Body of pancreas (tissue), 4 donors: ENCODE measurements around the gene CDK18. TPM values are rescaled to one million over a fixed set of nuclear protein-coding genes. Genes with fewer than 3 reads are reported as not detected.

Experiments
- ATAC-seq: fragments of 150-250 bp; one replicate; pipeline ENCODE4 v1.9.1; 2016
- DNase-seq, 4 donors: peaks; one replicate each; pipeline ENCODE4 v3.0.0-alpha.2; 2019
- H3K27ac ChIP-seq, 4 donors: fragments of 200-600 bp; sonication (generic); 1 replicate in 3 of 4; 2 replicates in 1 of 4; pipeline versions ENCODE4 v1.5.1 to v1.6.1; 2016 to 2019; ENCODE audit warnings: mild to moderate bottlenecking in 1 of 4, mixed read lengths in 1 of 4, moderate library complexity in 1 of 4
- H3K27me3 ChIP-seq, 2 donors: fragments of 200-600 bp; sonication (generic); one replicate each; pipeline ENCODE4 v1.6.0; 2016; ENCODE audit warnings: mild to moderate bottlenecking in 1 of 2
- H3K36me3 ChIP-seq, 2 donors: fragments of 200-600 bp; sonication (generic); replicated peaks in 1 of 2; 2 replicates each; pipeline ENCODE4 v1.5.1; 2016; ENCODE audit warnings: low read depth in 2 of 2; ENCODE audit not compliant: insufficient read depth in 1 of 2
- H3K4me1 ChIP-seq: fragments of 200-600 bp; sonication (generic); one replicate; pipeline ENCODE4 v1.6.0; 2016
- H3K4me3 ChIP-seq, 2 donors: fragments of 200-600 bp; sonication (generic); 1 replicate in 1 of 2; 2 replicates in 1 of 2; pipeline ENCODE4 v1.5.1; 2016 to 2019
- H3K9me3 ChIP-seq, 3 donors: fragments of 200-600 bp; sonication (generic); 1 replicate in 2 of 3; 2 replicates in 1 of 3; pipeline ENCODE4 v1.5.1; 2016
- POLR2A ChIP-seq, 3 donors: fragments of 450-650 bp; IDR thresholded peaks; one replicate each; pipeline ENCODE4 v1.6.1; 2016; ENCODE audit warnings: antibody characterized with exemption in 3 of 3, mild to moderate bottlenecking in 2 of 3
- WGBS, 2 donors: methylation state at CpG; one replicate each; pipeline ENCODE4 v1.1.5; 2017; 5-methylcytosine and 5-hydroxymethylcytosine counted together
- intact Hi-C: fragments of 100-400 bp; cut with DNase I; formaldehyde crosslinking; loops from one replicate; pipeline ENCODE4 v1.15.1; 2023
- total RNA-seq, 2 donors: library from RNA; depleted of rRNA; stranded (reverse); fragments of >200 nt; gene quantifications; one replicate each; pipeline ENCODE4 v1.1.0, GENCODE V29; 2016
- TF ChIP-seq, protein P1 (sequence below), 7 experiments: fragments of 450-650 bp in 4 of 7; fragments of 200-600 bp in 3 of 7; sonication (generic) in 3 of 7; IDR thresholded peaks; one replicate each; pipeline ENCODE4 v1.5.1; 2016 to 2019; ENCODE audit warnings: antibody characterized with exemption in 7 of 7

Gene CDK18
- total RNA-seq, 2 donors from 2014 or later: 28.0 to 28.7 TPM

DNA sequence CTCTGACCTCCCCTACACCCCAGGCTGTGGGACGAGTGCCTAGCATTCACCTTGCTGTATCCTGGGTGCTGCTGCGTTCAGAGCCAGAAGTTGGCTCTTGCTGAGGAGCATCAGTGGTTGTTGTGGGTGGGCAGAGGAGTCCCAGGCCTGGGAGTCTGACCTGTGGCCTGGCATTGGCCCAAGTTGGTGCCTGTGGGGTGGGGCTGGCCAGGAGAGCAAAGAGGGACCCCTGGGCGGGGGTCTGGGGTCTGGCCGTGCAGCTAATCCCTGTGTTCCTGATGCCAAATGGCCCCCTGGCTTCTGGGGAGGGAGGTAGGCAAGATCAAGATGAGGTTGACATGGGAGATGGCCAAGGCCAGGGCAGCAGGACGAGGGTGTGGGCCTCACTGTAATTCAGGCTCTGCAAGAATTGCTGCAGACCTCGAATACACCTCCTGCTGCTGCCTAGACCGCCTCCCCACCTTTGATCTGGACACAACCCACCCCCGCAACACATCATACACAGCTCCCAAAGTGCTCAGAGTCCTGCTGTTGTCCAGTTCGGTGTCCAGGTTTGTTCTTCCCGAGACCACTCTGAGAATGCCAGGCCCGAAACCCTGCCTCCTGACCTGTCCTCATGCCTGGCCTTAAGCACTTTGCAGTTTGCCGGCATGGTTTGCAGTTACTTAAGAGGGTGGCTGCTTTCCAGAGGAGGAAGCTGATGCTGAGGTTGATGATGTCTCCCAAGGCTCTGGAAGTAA lies 28.7 kb downstream of the CDK18 start:
- TF ChIP-seq POLR2A (IDR thresholded peaks at IDR 0.05): no peak
- TF ChIP-seq, protein P1, sequence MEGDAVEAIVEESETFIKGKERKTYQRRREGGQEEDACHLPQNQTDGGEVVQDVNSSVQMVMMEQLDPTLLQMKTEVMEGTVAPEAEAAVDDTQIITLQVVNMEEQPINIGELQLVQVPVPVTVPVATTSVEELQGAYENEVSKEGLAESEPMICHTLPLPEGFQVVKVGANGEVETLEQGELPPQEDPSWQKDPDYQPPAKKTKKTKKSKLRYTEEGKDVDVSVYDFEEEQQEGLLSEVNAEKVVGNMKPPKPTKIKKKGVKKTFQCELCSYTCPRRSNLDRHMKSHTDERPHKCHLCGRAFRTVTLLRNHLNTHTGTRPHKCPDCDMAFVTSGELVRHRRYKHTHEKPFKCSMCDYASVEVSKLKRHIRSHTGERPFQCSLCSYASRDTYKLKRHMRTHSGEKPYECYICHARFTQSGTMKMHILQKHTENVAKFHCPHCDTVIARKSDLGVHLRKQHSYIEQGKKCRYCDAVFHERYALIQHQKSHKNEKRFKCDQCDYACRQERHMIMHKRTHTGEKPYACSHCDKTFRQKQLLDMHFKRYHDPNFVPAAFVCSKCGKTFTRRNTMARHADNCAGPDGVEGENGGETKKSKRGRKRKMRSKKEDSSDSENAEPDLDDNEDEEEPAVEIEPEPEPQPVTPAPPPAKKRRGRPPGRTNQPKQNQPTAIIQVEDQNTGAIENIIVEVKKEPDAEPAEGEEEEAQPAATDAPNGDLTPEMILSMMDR (IDR thresholded peaks at IDR 0.05): no peak
- Histone ChIP-seq H3K36me3 (no peaks in the 10 kb centered on the region), H3K27me3 (no peaks in the 10 kb centered on the region), H3K9me3 (no peaks in the 10 kb centered on the region), H3K27ac (no peak overlapping the region), H3K4me3 (no peak overlapping the region), H3K4me1 (peaks cover 10% of the 10 kb centered on the region)
- no peak for ATAC-seq
- intact Hi-C loops: loop anchor here (5.0 kb wide), 1 partner anchor 119 kb away; no protein-coding TSS in a partner anchor
- 86 to 90% methylated on average over 11 to 12 of the region's 12 CpGs for WGBS, 2 donors
- no peak for DNase-seq

DNA sequence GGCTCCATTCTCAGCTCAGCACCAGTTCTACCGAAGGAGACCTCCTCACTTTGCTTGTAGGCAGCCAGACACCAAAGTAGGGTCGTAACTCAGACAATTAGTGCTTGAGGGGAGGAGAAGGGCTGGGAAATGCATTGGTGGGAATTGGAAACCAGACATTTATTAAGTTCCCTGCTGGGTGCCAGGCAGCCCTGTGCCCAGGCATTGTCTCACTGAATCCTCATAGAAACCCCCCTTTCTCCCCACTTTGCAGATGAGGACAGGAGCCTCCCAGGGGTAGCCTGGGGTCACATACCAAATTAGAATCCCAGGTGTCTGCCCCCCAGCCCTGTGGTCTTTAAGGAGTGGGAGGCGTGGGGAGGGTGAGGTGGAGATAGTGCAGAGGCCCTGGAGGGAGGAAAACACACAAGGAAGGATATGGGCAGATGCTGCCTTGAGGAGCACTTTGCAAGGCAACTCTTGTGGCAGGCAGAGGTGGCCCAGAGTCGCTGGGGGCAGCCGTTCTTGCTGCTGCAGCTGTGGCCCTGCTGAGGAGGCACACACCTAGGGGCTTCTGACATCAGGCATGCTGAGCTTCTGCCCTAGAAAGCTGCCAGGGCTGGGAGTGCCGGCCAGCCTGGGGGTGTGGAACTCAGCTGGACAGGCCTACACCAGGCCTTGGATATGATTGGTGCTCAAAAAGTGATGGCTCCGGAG lies 29.4 kb downstream of the CDK18 start:
- DNase-seq: no peak
- Histone ChIP-seq H3K36me3 (no peaks in the 10 kb centered on the region), H3K9me3 (no peaks in the 10 kb centered on the region), H3K4me3 (no peak overlapping the region), H3K4me1 (peaks cover 6% of the 10 kb centered on the region), H3K27ac (no peak overlapping the region), H3K27me3 (no peaks in the 10 kb centered on the region)
- ATAC-seq: no peak
- intact Hi-C loops: loop anchor here (5.0 kb wide), 1 partner anchor 118 kb away; no protein-coding TSS in a partner anchor
- TF ChIP-seq, protein P1 (IDR thresholded peaks at IDR 0.05): no peak
- TF ChIP-seq POLR2A (IDR thresholded peaks at IDR 0.05): no peak
- 74 to 85% methylated on average over 6 to 7 of the region's 7 CpGs for WGBS, 2 donors

DNA sequence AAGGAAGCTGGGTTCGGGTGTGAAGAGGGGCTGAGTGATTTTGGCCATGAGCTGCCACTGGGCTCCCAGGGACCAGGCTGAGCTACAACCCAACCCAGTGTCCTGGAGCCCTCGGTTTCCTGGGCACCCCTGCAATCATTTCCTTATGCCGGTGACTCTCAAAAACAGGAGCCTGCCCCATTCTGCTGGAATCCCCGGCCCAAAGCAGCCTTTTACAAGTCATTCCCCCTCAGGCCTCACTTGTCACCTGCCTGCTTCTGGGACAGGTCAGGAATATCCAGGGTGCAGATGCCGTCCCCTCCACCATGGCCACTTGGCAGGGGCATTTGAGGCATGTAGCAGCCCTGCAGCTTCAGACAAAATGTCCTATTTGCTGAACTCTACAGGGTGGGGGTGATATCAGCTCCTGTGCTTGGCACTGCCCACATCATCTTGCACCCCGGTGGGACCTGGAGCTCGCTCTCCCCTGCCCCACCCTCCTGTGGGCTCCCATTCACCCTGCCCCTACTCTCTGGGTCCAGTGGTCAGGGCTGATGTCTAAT lies 30.0 kb downstream of the CDK18 start:
- intact Hi-C loops: loop anchor here (5.0 kb wide), 1 partner anchor 118 kb away; no protein-coding TSS in a partner anchor
- TF ChIP-seq, protein P1 (IDR thresholded peaks at IDR 0.05): no peak
- TF ChIP-seq POLR2A (IDR thresholded peaks at IDR 0.05): no peak

DNA sequence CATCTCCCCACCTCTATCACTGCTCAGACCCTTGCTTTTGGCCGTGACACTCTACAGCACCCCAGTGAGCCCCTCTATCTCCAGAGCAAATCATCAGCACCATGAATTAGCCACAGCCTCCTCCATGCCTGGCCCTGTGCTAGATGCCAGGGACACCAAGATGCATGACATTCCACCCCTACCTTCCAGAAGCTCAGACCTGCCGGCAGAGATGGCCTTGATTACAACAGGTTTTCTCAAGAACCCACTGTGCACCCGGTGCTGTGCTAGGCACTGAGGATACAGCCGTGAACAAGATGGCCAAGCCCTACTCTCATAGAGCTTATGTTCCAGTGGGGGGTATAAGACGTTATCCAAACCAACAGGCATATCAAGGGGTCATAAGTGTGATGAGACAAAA lies 30.6 kb downstream of the CDK18 start:
- DNase-seq (no peak), ATAC-seq (no peak)
- H3K36me3 ChIP-seq: no peaks in the 10 kb centered on the region
- no peak for TF ChIP-seq POLR2A (IDR thresholded peaks at IDR 0.05)
- TF ChIP-seq, protein P1 (IDR thresholded peaks at IDR 0.05): no peak
- H3K27ac ChIP-seq: no peak overlapping the region
- H3K4me3 ChIP-seq: no peak overlapping the region
- H3K4me1 ChIP-seq: no peaks in the 10 kb centered on the region
- H3K9me3 ChIP-seq: no peaks in the 10 kb centered on the region
- WGBS, 2 donors: 54 to 58% methylated on average over 5 of the region's 5 CpGs
- H3K27me3 ChIP-seq: no peaks in the 10 kb centered on the region
- intact Hi-C loops: no loop called here

More for the DNA sequence above, 30.0 kb downstream of the CDK18 start:
- ATAC-seq: no peak
- Histone ChIP-seq H3K36me3 (no peaks in the 10 kb centered on the region), H3K9me3 (no peaks in the 10 kb centered on the region), H3K4me1 (no peaks in the 10 kb centered on the region), H3K27me3 (no peaks in the 10 kb centered on the region), H3K4me3 (no peak overlapping the region), H3K27ac (no peak overlapping the region)
- WGBS, 2 donors: 75 to 87% methylated on average over 3 to 7 of the region's 7 CpGs
- DNase-seq: no peak
